Natural killer cell (primary cell): Measurements from ENCODE around the gene FPR2. TPM values are rescaled to one million over a fixed set of nuclear protein-coding genes. Genes with fewer than 3 reads are reported as not detected.

Experiments used
- ATAC-seq, 3 donors: fragments of 150-1000 bp in 2 of 3; fragments of 200-7000 bp in 1 of 3; cut with Tn5 transposase; 1 replicate in 1 of 3; 2 replicates in 2 of 3; pipeline ENCODE4 v1.10.0; 2021; ENCODE audit warnings: mild to moderate bottlenecking in 2 of 3, moderate library complexity in 2 of 3
- DNase-seq, 2 donors: peaks; one replicate each; pipeline versions ENCODE4 v3.0.0 to v3.0.0-alpha.2; 2013 to 2021; ENCODE audit warnings: mixed read lengths in 1 of 2
- H3K27ac ChIP-seq: one replicate; pipeline ENCODE4 v1.5.1; 2013; ENCODE audit warnings: mild to moderate bottlenecking, low read length
- H3K27me3 ChIP-seq: one replicate; pipeline ENCODE4 v1.6.1; 2013; ENCODE audit warnings: low read length; ENCODE audit not compliant: control insufficient read depth, insufficient read depth
- H3K36me3 ChIP-seq: one replicate; pipeline ENCODE4 v1.6.1; 2013; ENCODE audit warnings: low read length; ENCODE audit not compliant: control insufficient read depth, insufficient read depth
- H3K4me1 ChIP-seq: one replicate; pipeline ENCODE4 v1.6.1; 2013; ENCODE audit warnings: low read length; ENCODE audit not compliant: control insufficient read depth, insufficient read depth
- H3K4me3 ChIP-seq: one replicate; pipeline ENCODE4 v1.5.1; 2013; ENCODE audit warnings: low read length
- H3K9me3 ChIP-seq: one replicate; pipeline ENCODE4 v1.6.1; 2013; ENCODE audit warnings: low read length; ENCODE audit not compliant: control insufficient read depth, insufficient read depth
- H3K27ac Mint-ChIP-seq, 2 donors: one replicate each; pipeline ENCODE4 v1.8.0; 2022; ENCODE audit warnings: mild to moderate bottlenecking in 2 of 2, mixed read lengths in 2 of 2, moderate library complexity in 1 of 2
- H3K27me3 Mint-ChIP-seq, 2 donors: one replicate each; pipeline ENCODE4 v1.8.0; 2022; ENCODE audit warnings: low read depth in 2 of 2, mixed read lengths in 2 of 2
- H3K36me3 Mint-ChIP-seq: one replicate; pipeline ENCODE4 v1.8.0; 2022; ENCODE audit warnings: mixed read lengths
- H3K4me1 Mint-ChIP-seq, 2 donors: one replicate each; pipeline ENCODE4 v1.8.0; 2022; ENCODE audit warnings: mixed read lengths in 2 of 2
- H3K4me3 Mint-ChIP-seq: one replicate; pipeline ENCODE4 v1.8.0; 2022; ENCODE audit warnings: mild to moderate bottlenecking, moderate library complexity, mixed read lengths
- H3K9me3 Mint-ChIP-seq, 2 donors: one replicate each; pipeline ENCODE4 v1.8.0; 2022; ENCODE audit warnings: mixed read lengths in 2 of 2
- CTCF ChIP-seq: fragments of 200-600 bp; IDR thresholded peaks from one replicate; pipeline ENCODE4 v1.8.0; 2022; ENCODE audit warnings: antibody characterized with exemption
- WGBS: methylation state at CpG from one replicate; pipeline ENCODE4 v1.1.7; 2013; ENCODE audit warnings: missing lambda C conversion rate; ENCODE audit not compliant: insufficient coverage; 5-methylcytosine and 5-hydroxymethylcytosine counted together
- intact Hi-C: fragments of 100-400 bp; cut with micrococcal nuclease; formaldehyde crosslinking; loops from one replicate; pipeline ENCODE4 v1.14.2; 2022
- total RNA-seq, 4 donors: library from RNA; stranded (reverse); fragments of 120-200 nt in 1 of 4; gene quantifications; one replicate each; pipeline versions ENCODE4 v1.2.3 to v1.2.4, GENCODE V29; 2013 to 2022

Gene FPR2
- total RNA-seq, 3 donors from 2014 or later (not counting 1 experiment from before 2014, with no cell fraction given) = 0.28 to 2.1 (median 0.59) TPM

GRCh38 chr19:51810223-51810622, 49.2 kb downstream of the FPR2 start:
- Histone ChIP-seq H3K36me3 (no peaks in the 10 kb centered on the region), H3K4me3 (no peak overlapping the region), H3K27ac (no peak overlapping the region), H3K4me1 (peaks cover 5% of the 10 kb centered on the region), H3K9me3 (peaks cover 6% of the 10 kb centered on the region), H3K27me3 (no peaks in the 10 kb centered on the region)
- Mint-ChIP-seq H3K4me3 (no peak overlapping the region), H3K27me3 (no peaks in the 10 kb centered on the region), H3K9me3 (peaks cover 0 to 2% of the 10 kb centered on the region in 2 donors), H3K4me1 (peaks cover 15 to 18% of the 10 kb centered on the region in 2 donors), H3K27ac (no peak overlapping the region), H3K36me3 (no peaks in the 10 kb centered on the region)
- DNase-seq = no peak
- intact Hi-C loops = no loop called here
- ATAC-seq = no peak
- TF ChIP-seq CTCF = no peak
- 88% methylated on average over 7 of the region's 7 CpGs for WGBS

- no peak for TF ChIP-seq CTCF
- Histone ChIP-seq H3K27ac (no peak overlapping the region), H3K27me3 (no peaks in the 10 kb centered on the region), H3K36me3 (no peaks in the 10 kb centered on the region), H3K4me1 (peaks cover 5% of the 10 kb centered on the region), H3K4me3 (no peak overlapping the region), H3K9me3 (peaks cover 6% of the 10 kb centered on the region)
- Mint-ChIP-seq H3K27ac (no peak overlapping the region), H3K4me1 (peaks cover 15 to 17% of the 10 kb centered on the region in 2 donors), H3K9me3 (peaks cover 0 to 2% of the 10 kb centered on the region in 2 donors), H3K4me3 (no peak overlapping the region), H3K27me3 (no peaks in the 10 kb centered on the region), H3K36me3 (no peaks in the 10 kb centered on the region)
- 80% methylated on average over 11 of the region's 11 CpGs for WGBS
- ATAC-seq = no peak
- intact Hi-C loops = no loop called here
- DNase-seq = peak in 1 of 2 donors; percentile 8
Observed at GRCh38 chr19:51811344-51811743, 50.4 kb downstream of the FPR2 start.

- intact Hi-C loops = no loop called here
- Mint-ChIP-seq H3K27me3 (no peaks in the 10 kb centered on the region), H3K36me3 (no peaks in the 10 kb centered on the region), H3K4me1 (no peaks in the 10 kb centered on the region), H3K9me3 (peaks cover 0 to 2% of the 10 kb centered on the region in 2 donors), H3K4me3 (no peak overlapping the region), H3K27ac (no peak overlapping the region)
- WGBS = 91% methylated on average over 9 of the region's 9 CpGs
- H3K4me1 ChIP-seq = no peaks in the 10 kb centered on the region
- no peaks in the 10 kb centered on the region for H3K36me3 ChIP-seq
- TF ChIP-seq CTCF = no peak
- no peaks in the 10 kb centered on the region for H3K27me3 ChIP-seq
- peaks cover 6% of the 10 kb centered on the region for H3K9me3 ChIP-seq
- H3K4me3 ChIP-seq = no peak overlapping the region
- H3K27ac ChIP-seq = no peak overlapping the region
- DNase-seq = no peak
- ATAC-seq = no peak
Observed at GRCh38 chr19:51815043-51815442, 54.1 kb downstream of the FPR2 start.

- Mint-ChIP-seq H3K27me3 (no peaks in the 10 kb centered on the region), H3K36me3 (no peaks in the 10 kb centered on the region), H3K27ac (no peak overlapping the region), H3K4me1 (no peaks in the 10 kb centered on the region), H3K4me3 (no peak overlapping the region), H3K9me3 (peaks cover 0 to 4% of the 10 kb centered on the region in 2 donors)
- ATAC-seq (no peak), DNase-seq (no peak)
- Histone ChIP-seq H3K4me3 (no peak overlapping the region), H3K27ac (no peak overlapping the region), H3K9me3 (peaks cover 6% of the 10 kb centered on the region), H3K36me3 (no peaks in the 10 kb centered on the region), H3K27me3 (no peaks in the 10 kb centered on the region), H3K4me1 (no peaks in the 10 kb centered on the region)
- intact Hi-C loops = no loop called here
- 90% methylated on average over 1 of the region's 1 CpG for WGBS
- no peak for TF ChIP-seq CTCF
Observed at GRCh38 chr19:51816711-51817110, 55.7 kb downstream of the FPR2 start.
